IgD-negative memory B cell (primary cell): ENCODE results near the gene DPPA3. TPM values are rescaled to one million over a fixed set of nuclear protein-coding genes. Genes with fewer than 3 reads are reported as not detected.
"Not testable (repeated sequence)": the region's sequence is repeated elsewhere in the genome, so short reads cannot be mapped to it uniquely, and the experiment has no call there.

Experiments used
- H3K27ac Mint-ChIP-seq, 3 donors: one replicate each; pipeline ENCODE4 v1.8.0; 2020 to 2022; ENCODE audit warnings: mild to moderate bottlenecking in 3 of 3, mixed read lengths in 3 of 3, moderate library complexity in 1 of 3
- H3K27me3 Mint-ChIP-seq: one replicate; pipeline ENCODE4 v1.8.0; 2021; ENCODE audit warnings: mixed read lengths
- H3K36me3 Mint-ChIP-seq: one replicate; pipeline ENCODE4 v1.8.0; 2020; ENCODE audit warnings: mild to moderate bottlenecking, mixed read lengths
- H3K4me1 Mint-ChIP-seq, 3 donors: one replicate each; pipeline ENCODE4 v1.8.0; 2020 to 2022; ENCODE audit warnings: mixed read lengths in 3 of 3, mild to moderate bottlenecking in 1 of 3
- H3K4me3 Mint-ChIP-seq, 4 donors: one replicate each; pipeline ENCODE4 v1.8.0; 2020 to 2022; ENCODE audit warnings: mild to moderate bottlenecking in 4 of 4, mixed read lengths in 4 of 4, moderate library complexity in 3 of 4
- H3K9me3 Mint-ChIP-seq, 3 donors: one replicate each; pipeline ENCODE4 v1.8.0; 2020 to 2021; ENCODE audit warnings: mixed read lengths in 3 of 3, mild to moderate bottlenecking in 1 of 3
- polyA plus RNA-seq: library from polyadenylated mRNA; unstranded; fragments of 300-500 nt; fragmentation: Illumina TruSeq; gene quantifications from one replicate; pipeline ENCODE4 v1.2.3, GENCODE V29; 2021

DPPA3 gene
- polyA plus RNA-seq, 1 donor from 2014 or later: not detected

DNA sequence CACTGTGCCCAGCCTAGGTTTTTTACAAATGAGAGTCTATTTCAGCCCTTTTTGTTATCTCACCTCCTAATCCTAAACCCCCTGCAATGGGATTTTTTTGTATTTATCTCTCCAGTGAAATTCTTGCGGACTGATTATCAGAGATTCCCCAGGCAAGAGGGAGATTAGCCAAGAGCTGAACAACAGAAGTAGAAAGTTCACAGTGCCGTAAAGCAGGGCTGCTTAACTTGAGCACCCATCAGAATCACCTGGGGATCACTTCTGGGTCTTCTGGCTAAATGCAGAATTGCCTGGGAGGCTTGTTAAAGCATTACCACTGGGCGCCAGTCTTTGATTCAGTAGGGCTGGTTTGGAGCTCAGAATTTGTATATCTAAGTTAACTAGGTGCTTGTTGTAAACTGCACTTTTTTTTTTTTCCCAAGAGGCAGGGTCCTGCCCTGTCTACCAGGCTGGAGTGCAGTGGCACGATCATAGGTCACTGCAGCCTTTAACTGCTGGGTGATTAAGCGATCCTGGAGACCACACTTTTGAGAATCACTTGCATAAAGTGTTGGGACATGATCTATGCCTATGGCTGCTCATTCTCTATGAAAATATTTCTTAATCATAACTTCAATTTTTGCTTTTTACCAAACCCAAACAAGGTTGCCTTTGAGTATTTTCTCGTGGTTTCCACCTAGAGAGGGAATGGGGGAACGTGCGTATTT, 1.1 kb upstream of the DPPA3 start:
- H3K9me3 Mint-ChIP-seq: peaks cover 2 to 4% (median 4%) of the 10 kb centered on the region in 3 donors
- peaks cover 0 to 2% (median 0%) of the 10 kb centered on the region in 3 donors for H3K4me1 Mint-ChIP-seq
- H3K4me3 Mint-ChIP-seq: no peak overlapping the region
- peaks cover 3% of the 10 kb centered on the region for H3K27me3 Mint-ChIP-seq
- H3K27ac Mint-ChIP-seq: no peak overlapping the region
- H3K36me3 Mint-ChIP-seq: peaks cover 3% of the 10 kb centered on the region

DNA sequence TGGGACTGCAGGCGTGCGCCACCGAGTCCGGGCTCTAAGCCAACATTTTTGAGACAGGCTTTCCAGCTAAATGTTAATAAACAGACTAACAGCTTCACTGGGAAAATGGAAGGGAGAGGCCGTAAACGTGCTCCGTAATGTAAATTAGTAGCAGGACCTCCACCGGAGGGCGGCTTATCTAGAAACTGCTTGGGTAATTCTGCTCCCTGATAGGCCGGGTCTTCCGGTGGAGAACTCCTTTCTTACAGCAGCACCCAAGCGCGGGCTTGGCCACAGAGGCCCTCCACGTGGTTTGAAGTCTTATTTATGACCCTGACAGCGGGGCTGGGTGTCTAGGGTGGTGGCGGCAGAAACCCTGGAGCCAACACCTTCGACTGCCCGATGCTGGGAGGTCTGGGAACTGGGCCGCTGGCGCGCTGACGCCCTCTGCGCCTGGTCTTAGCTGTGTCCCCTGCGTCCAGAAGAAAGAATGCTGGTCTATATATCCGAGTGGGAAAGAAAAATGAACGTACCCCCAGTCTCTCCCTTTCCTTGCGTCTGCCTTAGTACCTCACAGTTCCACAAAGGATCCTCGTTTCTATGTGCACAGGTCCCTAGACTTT, 1.7 kb downstream of the DPPA3 start:
- Mint-ChIP-seq H3K9me3 (peaks cover 0 to 4% (median 4%) of the 10 kb centered on the region in 3 donors), H3K4me3 (no peak overlapping the region), H3K4me1 (no peaks in the 10 kb centered on the region), H3K36me3 (peaks cover 1% of the 10 kb centered on the region), H3K27ac (no peak overlapping the region), H3K27me3 (peaks cover 3% of the 10 kb centered on the region)

DNA sequence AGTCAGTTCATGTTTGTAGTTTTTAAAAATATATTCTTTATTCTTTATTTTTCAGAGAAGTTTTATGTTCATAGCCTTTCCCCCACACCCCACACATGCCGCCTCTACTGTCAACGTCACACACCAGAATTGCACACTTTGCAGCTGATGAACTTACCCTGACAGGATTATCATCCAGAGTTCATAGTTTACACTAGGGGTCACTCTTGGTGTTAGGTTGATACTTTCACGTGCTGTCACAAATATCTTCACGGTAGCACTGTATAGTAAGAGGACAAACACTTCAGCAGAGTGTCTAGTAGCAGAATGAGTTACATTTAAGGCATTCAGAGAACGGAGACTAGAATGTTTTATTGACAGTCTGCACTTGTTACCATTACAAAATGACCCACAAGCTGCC, 5.1 kb downstream of the DPPA3 start:
- peaks cover 0 to 4% (median 4%) of the 10 kb centered on the region in 3 donors for H3K9me3 Mint-ChIP-seq

DNA sequence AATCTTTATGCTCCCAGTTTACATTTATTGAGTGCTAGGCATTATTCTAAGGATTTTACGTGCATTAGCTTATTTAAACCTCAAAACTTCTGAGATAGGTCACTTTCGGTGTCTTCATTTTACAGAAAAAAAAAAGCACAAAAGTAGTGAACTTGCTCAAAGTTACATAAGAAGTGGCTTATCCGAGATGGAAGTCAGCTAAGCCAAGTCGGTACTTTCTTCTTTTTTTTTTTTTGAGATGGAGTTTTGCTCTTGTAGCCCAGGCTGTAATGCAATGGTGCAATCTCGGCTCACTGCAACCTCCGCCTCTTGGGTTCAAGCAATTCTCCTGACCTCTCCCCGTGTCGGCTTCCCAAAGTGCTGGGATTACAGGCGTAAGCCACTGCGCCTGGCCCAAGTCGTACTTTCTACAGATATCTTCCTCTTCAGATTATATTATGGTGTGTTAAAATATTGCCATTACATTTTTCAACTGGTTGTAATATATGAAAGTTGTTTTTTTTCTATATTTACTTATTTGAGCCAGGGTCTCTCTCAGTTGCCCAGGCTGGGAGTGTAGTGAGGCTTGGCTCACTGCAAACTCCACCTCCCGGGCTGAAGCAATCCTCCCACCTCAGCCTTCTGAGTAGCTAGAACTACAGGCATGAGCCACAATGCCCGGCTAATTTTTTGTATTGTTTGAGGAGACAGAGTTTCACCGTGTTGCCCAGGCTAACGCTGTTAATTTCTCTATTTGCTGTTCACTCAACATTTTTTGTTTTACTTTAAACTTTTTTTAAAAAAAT, 8.9 kb downstream of the DPPA3 start:
- Mint-ChIP-seq H3K4me1 (no peaks in the 10 kb centered on the region), H3K4me3 (peak overlapping the region in 1 of 4 donors; percentile 58), H3K9me3 (no peaks in the 10 kb centered on the region), H3K36me3 (no peaks in the 10 kb centered on the region), H3K27ac (no peak overlapping the region), H3K27me3 (peaks cover 1% of the 10 kb centered on the region)

More for the DNA sequence above, 5.1 kb downstream of the DPPA3 start:
- no peaks in the 10 kb centered on the region for H3K36me3 Mint-ChIP-seq
- H3K27ac Mint-ChIP-seq: no peak overlapping the region
- no peak overlapping the region for H3K4me3 Mint-ChIP-seq
- H3K4me1 Mint-ChIP-seq: no peaks in the 10 kb centered on the region
- peaks cover 1% of the 10 kb centered on the region for H3K27me3 Mint-ChIP-seq

DNA sequence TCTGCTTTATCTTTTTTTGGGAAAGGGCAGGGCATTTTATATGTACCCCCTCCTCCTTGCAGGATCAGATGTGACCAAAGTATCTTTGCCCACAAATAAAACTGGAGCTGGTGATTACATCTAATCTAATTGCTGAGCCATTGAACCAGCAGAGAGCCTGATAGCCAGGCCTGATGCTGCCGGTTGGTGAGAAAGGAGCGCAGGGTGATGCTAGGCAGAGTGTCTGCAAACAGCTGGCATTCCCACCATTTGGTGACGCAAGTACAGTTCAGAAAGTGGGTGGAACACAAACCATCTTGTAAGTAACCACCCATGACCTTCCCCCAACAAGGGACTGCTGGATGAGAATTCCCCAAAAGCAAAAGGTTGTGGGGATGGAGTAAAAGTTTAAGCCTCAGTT, 12.7 kb downstream of the DPPA3 start:
- Mint-ChIP-seq H3K4me1 (no peaks in the 10 kb centered on the region), H3K9me3 (peaks cover 0 to 4% (median 0%) of the 10 kb centered on the region in 3 donors), H3K27me3 (peaks cover 5% of the 10 kb centered on the region), H3K36me3 (peaks cover 2% of the 10 kb centered on the region), H3K27ac (no peak overlapping the region), H3K4me3 (no peak overlapping the region)

DNA sequence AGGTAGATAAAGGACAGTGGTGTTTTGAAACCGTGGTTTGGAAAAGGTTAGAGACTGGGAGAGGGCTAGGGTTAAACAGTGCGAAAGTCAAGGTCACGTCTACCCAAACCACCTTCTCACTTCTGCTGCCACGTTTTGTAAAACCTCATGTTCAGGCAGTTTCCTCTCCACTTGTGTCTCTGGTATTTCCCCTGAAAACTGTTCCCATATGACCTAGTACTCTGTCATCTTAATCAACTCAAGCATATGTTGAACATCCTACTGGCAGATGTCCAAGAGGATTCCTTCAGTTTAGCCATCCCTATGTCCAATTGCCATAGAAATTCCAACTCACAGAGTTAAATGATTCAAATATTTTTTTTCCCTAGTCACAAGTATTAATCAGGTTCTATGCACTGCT, 18.5 kb downstream of the DPPA3 start:
- Mint-ChIP-seq H3K4me1 (peaks cover 0 to 1% (median 0%) of the 10 kb centered on the region in 3 donors), H3K27ac (no peak overlapping the region), H3K36me3 (peaks cover 2% of the 10 kb centered on the region), H3K4me3 (no peak overlapping the region), H3K27me3 (peaks cover 5% of the 10 kb centered on the region), H3K9me3 (peaks cover 0 to 4% (median 2%) of the 10 kb centered on the region in 3 donors)

DNA sequence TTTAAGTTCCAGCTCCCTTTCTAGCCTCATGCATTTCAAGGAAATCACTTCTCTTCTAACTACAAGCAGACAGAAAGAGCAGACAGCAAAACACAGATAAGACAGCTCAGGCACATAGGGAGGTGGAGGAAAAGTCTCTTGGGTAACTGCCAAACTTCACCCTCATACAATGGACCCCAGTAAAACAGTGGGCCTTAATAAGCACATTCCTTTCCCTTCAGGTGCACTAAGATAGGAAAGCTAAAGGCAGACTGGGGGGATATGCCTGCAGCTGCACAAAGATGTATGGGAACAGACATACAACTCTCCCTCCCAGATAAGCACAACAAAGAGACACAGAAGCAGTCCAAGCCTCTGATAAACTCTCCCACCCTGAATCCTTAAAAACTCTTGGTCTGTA, 19.8 kb downstream of the DPPA3 start:
- H3K27me3 Mint-ChIP-seq, H3K4me1 Mint-ChIP-seq, H3K27ac Mint-ChIP-seq, H3K4me3 Mint-ChIP-seq, H3K9me3 Mint-ChIP-seq, H3K36me3 Mint-ChIP-seq: not testable (repeated sequence)

DNA sequence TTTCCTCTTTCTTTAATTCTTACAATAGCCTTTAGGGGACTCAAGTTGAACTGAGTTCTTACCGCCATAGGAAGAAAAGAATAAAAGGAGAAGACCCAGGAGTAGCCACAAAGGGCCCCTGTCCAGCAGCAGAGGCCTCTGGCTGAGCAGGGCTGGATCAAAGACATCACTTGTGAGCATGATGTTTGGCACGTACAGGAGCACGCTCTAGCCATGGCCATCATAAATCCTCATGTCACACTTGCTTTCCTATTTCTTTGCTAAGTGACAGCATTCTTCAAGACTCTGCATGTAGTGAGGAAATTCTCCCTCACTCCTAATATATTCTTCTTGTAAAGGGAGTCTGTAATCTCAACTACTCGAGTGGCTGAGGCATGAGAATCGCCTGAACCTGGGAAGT, 20.3 kb downstream of the DPPA3 start:
- Mint-ChIP-seq H3K36me3 (no peaks in the 10 kb centered on the region), H3K4me1 (peaks cover 0 to 1% (median 0%) of the 10 kb centered on the region in 3 donors), H3K9me3 (peaks cover 0 to 4% (median 0%) of the 10 kb centered on the region in 3 donors), H3K27me3 (peaks cover 3% of the 10 kb centered on the region), H3K27ac (no peak overlapping the region), H3K4me3 (no peak overlapping the region)

DNA sequence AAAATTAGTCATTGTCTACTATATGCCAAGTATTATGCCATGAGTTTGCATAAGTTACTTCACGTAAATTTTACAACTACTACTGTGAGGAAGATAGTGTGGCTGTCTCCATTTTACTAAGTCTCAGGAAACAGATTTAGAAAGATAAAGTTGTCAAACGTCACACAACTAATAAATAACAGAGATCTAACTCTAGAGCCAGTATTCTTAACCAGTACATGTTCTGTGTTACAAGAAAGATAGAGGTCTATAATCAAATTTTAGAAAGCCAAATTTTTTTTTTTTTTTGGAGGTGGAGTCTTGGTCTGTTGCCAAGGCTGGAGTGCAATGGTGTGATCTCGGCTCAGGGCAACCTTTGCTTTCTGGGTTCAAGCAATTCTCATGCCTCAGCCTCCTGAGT, 21.8 kb downstream of the DPPA3 start:
- Mint-ChIP-seq H3K9me3 (peaks cover 0 to 4% (median 0%) of the 10 kb centered on the region in 3 donors), H3K4me3 (no peak overlapping the region), H3K27ac (no peak overlapping the region), H3K27me3 (peaks cover 2% of the 10 kb centered on the region), H3K36me3 (no peaks in the 10 kb centered on the region), H3K4me1 (peaks cover 0 to 1% (median 0%) of the 10 kb centered on the region in 3 donors)

DNA sequence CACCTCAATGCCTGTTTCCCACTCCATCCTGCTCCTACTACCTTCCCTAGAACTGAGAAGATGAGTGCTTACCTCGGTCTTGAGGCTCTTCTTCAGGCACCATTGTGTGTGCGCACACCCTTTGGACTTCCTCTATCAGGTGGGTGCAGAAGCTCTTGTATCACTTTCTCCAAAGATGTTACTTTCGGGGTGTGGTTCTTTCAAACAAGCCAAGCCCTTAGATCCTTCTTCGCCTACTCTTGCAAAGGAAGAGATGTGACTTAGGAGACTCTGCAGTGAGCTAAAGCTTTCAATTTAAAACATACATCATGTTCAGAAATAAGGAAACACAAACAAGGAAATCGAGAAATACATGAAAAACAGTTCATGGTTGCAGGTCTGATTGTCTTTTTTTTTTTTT, 36.0 kb downstream of the DPPA3 start, which contains the start of gene CLEC4C:
TSS of gene CLEC4C (minus strand) at position 130 of the 400 bp plus-strand sequence. CDS start at position 103, 27 bp downstream.
- Mint-ChIP-seq H3K27me3 (peaks cover 13% of the 10 kb centered on the region), H3K9me3 (peaks cover 0 to 3% (median 0%) of the 10 kb centered on the region in 3 donors), H3K4me3 (peak within 1 kb of the TSS in 1 of 4 donors; percentile 4), H3K4me1 (peaks cover 0 to 3% (median 3%) of the 10 kb centered on the region in 3 donors), H3K27ac (no peak within 1 kb of the TSS), H3K36me3 (peaks cover 2% of the 10 kb centered on the region)

DNA sequence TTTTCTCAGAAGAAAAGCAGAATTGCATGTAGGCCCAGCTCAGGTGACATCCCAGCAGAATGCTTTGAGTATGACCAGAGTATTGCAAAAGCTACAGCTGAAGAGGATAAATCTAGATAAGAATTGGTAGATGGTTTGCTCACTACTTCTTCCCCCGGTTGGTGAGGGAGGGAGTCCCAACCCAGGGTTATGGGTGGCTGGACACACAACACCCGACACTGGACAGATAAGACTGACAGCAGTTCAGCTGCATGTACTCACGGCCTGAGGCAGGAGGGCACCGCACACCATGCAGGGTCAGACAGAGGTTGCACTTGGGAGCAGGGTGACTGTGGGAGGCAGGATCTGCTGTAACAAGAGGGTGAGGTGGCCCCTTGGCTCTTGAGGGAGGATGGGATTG, 37.6 kb downstream of the DPPA3 start:
- peaks cover 16% of the 10 kb centered on the region for H3K27me3 Mint-ChIP-seq
- H3K27ac Mint-ChIP-seq: no peak overlapping the region
- no peak overlapping the region for H3K4me3 Mint-ChIP-seq
- H3K9me3 Mint-ChIP-seq: peaks cover 0 to 3% (median 2%) of the 10 kb centered on the region in 3 donors
- peaks cover 0 to 3% (median 3%) of the 10 kb centered on the region in 3 donors for H3K4me1 Mint-ChIP-seq
- H3K36me3 Mint-ChIP-seq: peaks cover 4% of the 10 kb centered on the region

DNA sequence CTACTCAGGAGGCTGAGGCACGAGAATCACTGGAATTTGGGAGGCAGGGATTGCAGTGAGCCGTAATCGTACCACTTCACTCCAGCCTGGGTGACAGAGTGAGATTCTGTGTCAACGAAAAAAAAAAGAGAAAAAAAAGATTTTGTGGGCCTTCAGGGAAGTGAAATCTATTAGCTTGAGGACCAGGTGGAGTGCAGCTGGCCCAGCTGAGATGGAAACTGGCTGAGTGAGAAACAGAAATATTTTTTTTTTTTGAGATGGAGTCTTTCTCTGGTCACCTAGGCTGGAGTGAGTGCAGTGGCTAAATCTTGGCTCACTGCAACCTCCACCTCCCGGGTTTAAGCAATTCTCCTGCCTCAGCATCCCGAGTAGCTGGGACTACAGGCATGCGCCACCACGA, 38.2 kb downstream of the DPPA3 start:
- no peak overlapping the region for H3K4me3 Mint-ChIP-seq
- H3K9me3 Mint-ChIP-seq: peaks cover 0 to 3% (median 2%) of the 10 kb centered on the region in 3 donors
- peaks cover 16% of the 10 kb centered on the region for H3K27me3 Mint-ChIP-seq
- peaks cover 4% of the 10 kb centered on the region for H3K36me3 Mint-ChIP-seq
- H3K4me1 Mint-ChIP-seq: peaks cover 0 to 3% (median 3%) of the 10 kb centered on the region in 3 donors
- no peak overlapping the region for H3K27ac Mint-ChIP-seq

DNA sequence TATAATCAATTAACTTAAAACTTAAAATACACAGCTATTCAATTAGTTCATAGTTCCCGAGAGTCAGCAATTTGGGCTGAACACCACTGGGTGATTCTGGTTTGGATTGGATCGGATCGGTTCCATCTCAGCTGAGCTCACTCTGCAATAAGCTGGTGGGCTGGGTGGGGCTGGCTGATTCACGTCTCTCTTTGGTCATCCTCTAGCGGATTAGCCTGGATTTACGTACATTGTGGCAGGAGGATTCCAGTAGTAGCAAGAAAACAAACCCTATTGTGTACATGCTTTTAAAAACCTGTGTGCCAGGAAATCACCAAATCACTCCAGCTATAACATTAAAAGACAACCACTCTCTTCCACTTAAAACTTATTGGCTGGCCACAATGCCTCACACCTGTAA, 39.1 kb downstream of the DPPA3 start:
- no peak overlapping the region for H3K27ac Mint-ChIP-seq
- H3K27me3 Mint-ChIP-seq: peaks cover 16% of the 10 kb centered on the region
- no peak overlapping the region for H3K4me3 Mint-ChIP-seq
- H3K9me3 Mint-ChIP-seq: peaks cover 0 to 3% (median 2%) of the 10 kb centered on the region in 3 donors
- peaks cover 0 to 3% (median 3%) of the 10 kb centered on the region in 3 donors for H3K4me1 Mint-ChIP-seq
- H3K36me3 Mint-ChIP-seq: peaks cover 4% of the 10 kb centered on the region

DNA sequence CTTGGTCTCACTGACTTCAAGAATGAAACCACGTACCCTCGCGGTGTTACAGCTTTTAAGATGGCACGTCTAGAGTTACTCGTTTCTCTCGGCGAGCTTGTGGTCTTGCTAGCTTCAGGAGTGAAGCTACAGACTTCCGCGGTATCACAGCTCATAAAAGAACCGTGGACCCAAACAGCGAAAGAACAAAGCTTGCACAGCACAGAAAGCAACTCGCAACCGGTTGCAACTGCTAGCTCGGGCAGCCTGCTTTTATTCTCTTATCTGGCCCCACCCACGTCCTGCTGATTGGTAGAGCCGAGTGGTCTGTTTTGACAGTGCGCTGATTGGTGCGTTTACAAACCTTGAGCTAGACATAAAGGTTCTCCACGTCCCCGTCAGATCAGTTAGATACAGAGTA, 40.2 kb downstream of the DPPA3 start:
- H3K27me3 Mint-ChIP-seq: peaks cover 19% of the 10 kb centered on the region
- no peak overlapping the region for H3K4me3 Mint-ChIP-seq
- no peak overlapping the region for H3K27ac Mint-ChIP-seq
- peaks cover 0 to 3% (median 3%) of the 10 kb centered on the region in 3 donors for H3K4me1 Mint-ChIP-seq
- H3K9me3 Mint-ChIP-seq: peaks cover 0 to 4% (median 3%) of the 10 kb centered on the region in 3 donors
- peaks cover 5% of the 10 kb centered on the region for H3K36me3 Mint-ChIP-seq
